ENCODE data around the gene LAIR1. TPM values are rescaled to one million over a fixed set of nuclear protein-coding genes. Genes with fewer than 3 reads are reported as not detected.

The LAIR1 gene
- polyA plus RNA-seq, 1 of the 3 experiments (the other 2 are of a cell fraction), result not detected

DNA sequence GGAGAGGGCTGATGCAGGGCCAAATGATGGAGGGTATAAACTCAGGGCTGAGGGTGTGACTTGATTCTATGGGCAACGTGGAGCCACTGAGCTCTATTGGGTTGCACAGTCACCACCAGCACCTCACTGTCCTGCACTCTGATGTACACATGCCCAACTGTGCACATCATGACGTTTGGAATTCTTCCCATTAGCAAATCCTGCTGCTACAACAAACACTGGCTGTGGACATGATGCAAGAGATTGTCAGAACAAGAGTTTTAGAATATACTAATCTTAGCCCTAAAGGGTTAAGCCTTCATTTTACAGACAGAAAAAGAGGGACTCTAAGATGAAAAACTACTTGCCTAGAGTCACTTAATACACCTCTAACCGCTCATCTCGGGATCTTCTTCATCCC lies 48.1 kb upstream of the LAIR1 start (continued):
- TF ChIP-seq TAF1 (IDR thresholded peaks at IDR 0.05; ENCODE audit: borderline replicate concordance, low read depth, low read length) (no peak), TCF12 (IDR thresholded peaks at IDR 0.05) (no peak), RAD21 (IDR thresholded peaks at IDR 0.05; ENCODE audit: low read length) (no peak), FOXM1 (IDR thresholded peaks at IDR 0.05; ENCODE audit: low read depth) (no peak), EZH2phosphoT487 (IDR thresholded peaks at IDR 0.05; ENCODE audit: borderline replicate concordance, low read depth) (no peak), RXRA (IDR thresholded peaks at IDR 0.05; ENCODE audit: borderline replicate concordance, low read depth) (no peak)
- TF ChIP-seq, protein P1, sequence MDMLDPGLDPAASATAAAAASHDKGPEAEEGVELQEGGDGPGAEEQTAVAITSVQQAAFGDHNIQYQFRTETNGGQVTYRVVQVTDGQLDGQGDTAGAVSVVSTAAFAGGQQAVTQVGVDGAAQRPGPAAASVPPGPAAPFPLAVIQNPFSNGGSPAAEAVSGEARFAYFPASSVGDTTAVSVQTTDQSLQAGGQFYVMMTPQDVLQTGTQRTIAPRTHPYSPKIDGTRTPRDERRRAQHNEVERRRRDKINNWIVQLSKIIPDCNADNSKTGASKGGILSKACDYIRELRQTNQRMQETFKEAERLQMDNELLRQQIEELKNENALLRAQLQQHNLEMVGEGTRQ (IDR thresholded peaks at IDR 0.05; ENCODE audit: borderline replicate concordance, low read depth, low read length), result no peak

DNA sequence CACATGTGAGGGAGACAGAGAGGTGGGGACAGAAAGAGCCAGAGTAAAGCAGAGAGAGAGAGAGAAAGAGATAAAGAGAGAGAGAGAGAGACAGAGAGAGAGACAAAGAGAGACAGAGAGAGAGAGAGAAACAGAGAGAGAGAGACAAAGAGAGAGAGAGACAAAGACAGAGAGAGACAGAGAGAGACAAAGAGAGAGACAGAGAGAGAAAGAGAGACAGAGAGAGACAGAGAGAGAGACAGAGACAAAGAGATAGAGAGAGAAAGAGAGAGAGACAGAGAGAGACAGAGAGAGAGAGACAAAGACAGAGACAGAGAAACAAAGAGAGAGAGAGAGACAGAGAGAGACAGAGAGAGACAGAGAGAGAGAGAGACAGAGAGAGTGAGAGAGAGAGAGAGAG lies 46.3 kb upstream of the LAIR1 start:
- no peak for TF ChIP-seq MXI1 (IDR thresholded peaks at IDR 0.05; ENCODE audit: low read depth, low read length)
- no peak for TF ChIP-seq NRF1 (IDR thresholded peaks at IDR 0.05; ENCODE audit: low read depth, low read length)
- TF ChIP-seq TAF1 (IDR thresholded peaks at IDR 0.05; ENCODE audit: borderline replicate concordance, low read depth, low read length), result no peak
- TF ChIP-seq, protein P2, sequence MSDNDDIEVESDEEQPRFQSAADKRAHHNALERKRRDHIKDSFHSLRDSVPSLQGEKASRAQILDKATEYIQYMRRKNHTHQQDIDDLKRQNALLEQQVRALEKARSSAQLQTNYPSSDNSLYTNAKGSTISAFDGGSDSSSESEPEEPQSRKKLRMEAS (IDR thresholded peaks at IDR 0.05; ENCODE audit: low read depth), result no peak
- TF ChIP-seq, protein P3, sequence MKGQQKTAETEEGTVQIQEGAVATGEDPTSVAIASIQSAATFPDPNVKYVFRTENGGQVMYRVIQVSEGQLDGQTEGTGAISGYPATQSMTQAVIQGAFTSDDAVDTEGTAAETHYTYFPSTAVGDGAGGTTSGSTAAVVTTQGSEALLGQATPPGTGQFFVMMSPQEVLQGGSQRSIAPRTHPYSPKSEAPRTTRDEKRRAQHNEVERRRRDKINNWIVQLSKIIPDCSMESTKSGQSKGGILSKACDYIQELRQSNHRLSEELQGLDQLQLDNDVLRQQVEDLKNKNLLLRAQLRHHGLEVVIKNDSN (IDR thresholded peaks at IDR 0.05; ENCODE audit: borderline replicate concordance, low read depth), result no peak
- no peak for TF ChIP-seq RCOR1 (IDR thresholded peaks at IDR 0.05; ENCODE audit: low read length)
- no peak for TF ChIP-seq FOSL2 (IDR thresholded peaks at IDR 0.05; ENCODE audit: borderline replicate concordance, low read depth)
- TF ChIP-seq, protein P4, sequence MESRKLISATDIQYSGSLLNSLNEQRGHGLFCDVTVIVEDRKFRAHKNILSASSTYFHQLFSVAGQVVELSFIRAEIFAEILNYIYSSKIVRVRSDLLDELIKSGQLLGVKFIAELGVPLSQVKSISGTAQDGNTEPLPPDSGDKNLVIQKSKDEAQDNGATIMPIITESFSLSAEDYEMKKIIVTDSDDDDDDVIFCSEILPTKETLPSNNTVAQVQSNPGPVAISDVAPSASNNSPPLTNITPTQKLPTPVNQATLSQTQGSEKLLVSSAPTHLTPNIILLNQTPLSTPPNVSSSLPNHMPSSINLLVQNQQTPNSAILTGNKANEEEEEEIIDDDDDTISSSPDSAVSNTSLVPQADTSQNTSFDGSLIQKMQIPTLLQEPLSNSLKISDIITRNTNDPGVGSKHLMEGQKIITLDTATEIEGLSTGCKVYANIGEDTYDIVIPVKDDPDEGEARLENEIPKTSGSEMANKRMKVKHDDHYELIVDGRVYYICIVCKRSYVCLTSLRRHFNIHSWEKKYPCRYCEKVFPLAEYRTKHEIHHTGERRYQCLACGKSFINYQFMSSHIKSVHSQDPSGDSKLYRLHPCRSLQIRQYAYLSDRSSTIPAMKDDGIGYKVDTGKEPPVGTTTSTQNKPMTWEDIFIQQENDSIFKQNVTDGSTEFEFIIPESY (IDR thresholded peaks at IDR 0.05; ENCODE audit: borderline replicate concordance, low read depth), result no peak
- TF ChIP-seq EZH2phosphoT487 (IDR thresholded peaks at IDR 0.05; ENCODE audit: borderline replicate concordance, low read depth), result no peak
- Histone ChIP-seq H3K27ac (ENCODE audit: low read depth in 2 of 2, low read length in 1 of 2) (no peak overlapping the region), H3K9ac (no peak overlapping the region), H3K9me2 (no peaks in the 10 kb centered on the region), H3K27me3 (ENCODE audit: insufficient read depth) (peaks cover 15% of the 10 kb centered on the region), H3F3A (replicated peaks; ENCODE audit: insufficient read depth) (peaks cover 9% of the 10 kb centered on the region), H3K4me1 (ENCODE audit: control insufficient read depth in 1 of 2, insufficient read depth in 2 of 2, low read depth in 1 of 2, low read length in 1 of 2) (no peaks in the 10 kb centered on the region), H3K9me3 (no peaks in the 10 kb centered on the region), H3K4me2 (no peak overlapping the region), H3K79me2 (ENCODE audit: insufficient read depth) (no peaks in the 10 kb centered on the region), H2AFZ (ENCODE audit: low read depth) (no peak overlapping the region), H3K36me3 (replicated peaks in 1 of 2; ENCODE audit: control insufficient read depth in 1 of 2, insufficient read depth in 2 of 2, low read length in 1 of 2) (no peaks in the 10 kb centered on the region), H3K4me3 (ENCODE audit: low read depth in 2 of 2, low read length in 1 of 2) (no peak overlapping the region), H4K20me1 (ENCODE audit: insufficient read depth) (no peaks in the 10 kb centered on the region)
- POLR2A ChIA-PET, result no interaction called here
- CTCF ChIA-PET, result interaction anchor here (1.6 kb wide), 1 partner anchor 20 kb away, joined by 5 read pairs; no protein-coding TSS in a partner anchor
- no peak for DNase-seq
